GM21367 (cell line): ENCODE measurements around the gene ADA.
"Not testable (repeated sequence)": the region's sequence is repeated elsewhere in the genome, so short reads cannot be mapped to it uniquely, and the experiment has no call there.

Source experiments
- ATAC-seq: cut with Tn5 transposase; IDR thresholded peaks from one replicate; pipeline ENCODE4 v1.9.1; 2021; ENCODE audit not compliant: unreplicated experiment

ADA gene

DNA sequence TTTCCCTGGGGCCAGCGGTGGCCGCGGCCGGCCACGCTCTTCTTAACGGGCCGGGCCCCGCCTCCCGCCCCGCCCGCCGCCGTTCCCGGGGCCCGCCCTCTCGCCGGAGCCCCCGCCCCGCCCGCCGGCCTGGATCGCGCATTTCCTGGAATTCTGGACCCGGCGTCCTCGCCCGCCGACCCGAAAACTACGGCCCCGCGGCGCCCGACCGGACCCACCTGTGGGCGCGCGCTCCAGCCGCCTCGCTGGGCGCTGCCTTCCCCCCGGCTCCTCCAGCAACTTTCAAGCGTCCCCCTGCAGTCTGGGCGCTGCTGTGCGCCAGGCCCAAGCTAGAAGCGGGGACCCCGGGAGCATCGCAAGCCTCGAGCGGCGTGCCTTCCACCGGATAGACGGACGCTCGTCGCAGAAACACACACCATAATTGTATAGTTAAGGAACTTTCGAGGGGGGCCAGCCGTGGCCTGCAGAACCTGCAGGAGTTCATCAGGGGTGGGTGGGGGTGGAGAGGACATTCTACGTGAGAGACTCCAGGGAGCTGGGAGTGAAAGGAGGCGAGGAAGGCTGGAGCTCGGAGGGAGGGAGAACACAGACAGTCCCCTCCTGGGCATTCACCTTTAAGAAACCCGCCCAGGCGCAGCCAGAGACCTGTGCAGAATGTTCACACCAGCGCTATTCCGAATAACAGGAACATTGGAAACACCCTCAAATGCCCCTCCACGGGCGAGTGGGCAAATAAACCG lies at the start of gene ADA:
Gene ADA, minus strand, starts transcription at position 16 of the 740 bp plus-strand sequence. CDS start 92 bp downstream, outside the sequence.
- ATAC-seq: no peak

DNA sequence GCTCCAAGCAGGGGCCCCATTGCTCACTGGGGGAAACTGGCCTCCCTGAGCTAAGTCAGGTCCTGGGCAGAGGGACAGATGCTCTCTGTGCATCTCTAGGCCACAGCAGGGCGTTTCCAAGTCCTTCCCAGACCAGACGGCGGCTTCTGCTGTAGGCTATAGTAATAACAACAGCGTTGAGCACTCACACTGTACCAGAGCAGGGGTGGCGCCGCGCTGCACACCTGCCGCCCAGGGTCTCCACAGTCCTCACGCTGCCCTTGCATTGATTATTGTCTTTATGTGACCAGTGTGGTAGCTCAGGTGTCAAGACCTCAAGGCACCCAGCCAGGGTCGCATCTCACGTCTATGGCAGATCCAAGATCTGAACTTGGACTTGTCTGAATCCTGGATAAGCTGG lies 48.8 kb upstream of the ADA start:
- no peak for ATAC-seq

DNA sequence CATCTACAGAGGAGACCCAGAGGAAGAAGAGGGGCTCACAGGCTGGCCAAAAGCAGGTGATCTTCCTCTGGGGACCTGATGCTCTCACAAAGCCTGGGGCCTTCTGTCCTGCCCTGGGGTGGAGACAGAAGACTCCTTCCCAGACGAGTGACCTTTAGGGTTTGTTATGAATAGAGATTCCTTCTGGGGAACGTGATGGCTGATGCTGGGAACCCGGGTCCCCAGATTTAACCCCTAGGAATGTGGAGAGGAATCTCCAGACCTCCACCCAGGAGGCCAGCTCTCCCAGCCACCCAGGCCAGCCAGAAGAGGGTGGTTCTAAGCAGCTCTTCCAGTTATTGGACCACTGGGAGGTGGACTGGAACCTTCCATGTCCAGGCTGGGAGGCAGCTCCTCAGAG lies 46.9 kb upstream of the ADA start:
- no peak for ATAC-seq

DNA sequence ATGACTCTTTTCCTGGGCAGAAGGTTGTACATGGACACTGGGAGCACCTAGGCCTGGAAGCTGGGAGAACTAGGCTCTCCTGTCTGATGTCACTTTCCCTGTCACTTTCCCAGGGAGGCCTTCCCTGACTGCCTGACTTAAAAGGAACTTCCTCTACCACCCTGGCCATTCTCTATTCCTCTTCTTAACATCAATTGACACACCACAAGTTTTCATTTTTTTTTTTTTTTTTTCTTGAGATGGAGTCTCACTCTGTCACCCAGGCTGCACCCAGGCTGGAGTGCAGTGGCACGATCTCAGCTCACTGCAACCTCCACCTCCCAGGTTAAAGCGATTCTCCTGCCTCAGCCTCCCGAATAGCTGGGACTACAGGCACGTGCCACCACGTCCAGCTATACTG lies 45.5 kb upstream of the ADA start:
- not testable (repeated sequence) for ATAC-seq

DNA sequence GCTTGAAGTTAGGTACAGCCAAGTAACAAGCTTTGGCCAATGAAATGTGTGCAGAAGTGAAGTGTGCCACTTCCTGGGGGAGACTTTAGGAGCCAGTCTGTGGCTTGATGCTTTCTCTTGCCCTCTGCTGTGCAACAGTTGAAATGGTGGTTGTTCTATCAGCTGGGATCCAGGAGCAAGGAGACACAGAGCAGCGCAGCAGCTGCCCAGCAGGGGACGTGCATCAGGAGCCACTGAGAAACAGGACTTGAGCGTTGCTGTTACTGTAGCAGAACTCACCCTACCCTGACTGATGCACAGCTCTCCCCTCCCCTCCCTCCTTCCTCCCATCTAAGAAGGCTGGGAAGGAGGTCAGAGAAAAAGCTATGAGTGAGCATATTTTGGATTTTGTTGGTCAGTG lies 44.8 kb upstream of the ADA start:
- no peak for ATAC-seq

DNA sequence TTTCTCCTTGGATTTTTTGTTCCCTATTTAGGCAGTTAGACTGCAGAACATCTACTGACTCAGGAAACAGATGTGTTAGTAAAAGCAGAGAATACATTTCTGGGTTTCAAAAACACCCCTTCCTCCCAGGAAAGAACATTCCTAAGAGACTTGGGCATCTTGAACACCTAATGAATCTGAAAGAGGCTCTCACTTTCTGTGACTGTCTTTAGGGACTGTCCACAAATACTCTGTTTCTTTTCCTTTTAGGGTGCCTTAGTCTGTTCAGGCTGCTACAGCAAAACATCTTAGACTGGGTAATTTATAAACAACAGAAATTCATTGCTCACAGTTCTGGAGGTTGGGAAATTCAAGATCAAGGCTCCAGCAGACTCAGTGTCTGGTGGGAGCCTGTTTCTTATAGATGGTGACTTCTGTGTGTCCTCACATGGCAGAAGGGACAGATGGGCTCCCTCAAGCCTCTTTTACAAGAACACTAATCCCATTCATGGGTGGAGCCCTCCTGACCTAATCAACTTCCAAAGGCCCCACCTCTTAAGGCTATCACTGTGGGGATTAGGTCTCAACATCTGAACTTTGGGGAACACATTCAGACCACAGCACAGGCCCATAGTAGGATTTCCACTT lies 44.3 kb upstream of the ADA start:
- ATAC-seq: no peak

DNA sequence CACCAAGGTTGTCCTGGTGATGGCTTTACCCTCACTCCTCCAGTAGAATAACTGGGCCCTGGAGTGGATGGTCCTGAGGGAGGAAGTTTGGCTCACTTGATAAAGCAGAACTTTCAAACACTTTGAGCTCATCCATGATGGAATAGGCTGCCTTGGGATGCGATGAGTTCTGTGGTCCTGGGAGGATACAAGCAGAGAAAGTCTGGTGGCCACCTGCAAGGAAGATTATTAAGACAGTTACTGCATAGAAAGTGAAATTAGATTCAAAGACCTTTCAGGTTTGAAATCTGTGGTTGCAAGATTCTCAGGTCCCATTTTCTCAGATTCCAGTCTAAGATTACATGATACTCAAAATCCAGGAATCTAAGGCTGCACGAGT lies 43.8 kb upstream of the ADA start:
- ATAC-seq: no peak

DNA sequence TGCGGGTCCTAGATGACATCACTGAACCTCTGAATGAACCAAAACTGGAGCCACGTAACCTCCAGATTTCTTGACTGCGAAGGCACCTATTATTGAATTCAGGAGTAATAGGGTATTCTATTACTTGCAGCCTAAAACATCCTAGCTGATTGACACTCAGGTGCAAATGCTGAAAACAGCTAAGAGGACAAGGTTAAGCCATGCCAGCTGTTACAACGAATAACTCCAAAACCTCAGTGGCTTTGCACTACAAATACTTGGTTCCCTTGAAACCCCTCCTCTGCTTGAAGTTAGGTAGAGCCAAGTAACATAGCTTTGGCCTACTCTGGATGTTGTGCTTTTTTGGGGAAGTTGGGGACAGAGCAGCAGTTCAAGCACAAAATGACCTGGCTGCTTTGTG lies 42.7 kb upstream of the ADA start:
- ATAC-seq: no peak

DNA sequence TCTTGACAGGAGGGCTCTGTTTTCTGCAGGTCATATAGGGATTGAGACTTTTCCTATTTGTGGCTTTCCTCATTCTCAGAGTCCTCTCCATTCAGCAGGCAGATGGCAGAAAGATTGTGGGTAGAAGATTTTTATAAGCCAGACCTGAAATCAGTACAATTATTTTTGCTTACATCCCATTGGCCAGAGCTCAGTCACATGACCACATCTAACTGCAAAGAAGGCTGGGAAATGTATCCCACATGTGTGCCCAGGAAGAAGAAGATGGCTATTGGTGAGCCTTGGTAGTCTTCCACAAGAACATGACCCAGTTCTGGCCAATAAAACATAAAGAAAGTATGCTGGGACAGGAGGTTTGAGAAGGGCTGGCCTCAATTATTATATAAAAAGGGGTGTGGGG lies 42.1 kb upstream of the ADA start:
- ATAC-seq: no peak

DNA sequence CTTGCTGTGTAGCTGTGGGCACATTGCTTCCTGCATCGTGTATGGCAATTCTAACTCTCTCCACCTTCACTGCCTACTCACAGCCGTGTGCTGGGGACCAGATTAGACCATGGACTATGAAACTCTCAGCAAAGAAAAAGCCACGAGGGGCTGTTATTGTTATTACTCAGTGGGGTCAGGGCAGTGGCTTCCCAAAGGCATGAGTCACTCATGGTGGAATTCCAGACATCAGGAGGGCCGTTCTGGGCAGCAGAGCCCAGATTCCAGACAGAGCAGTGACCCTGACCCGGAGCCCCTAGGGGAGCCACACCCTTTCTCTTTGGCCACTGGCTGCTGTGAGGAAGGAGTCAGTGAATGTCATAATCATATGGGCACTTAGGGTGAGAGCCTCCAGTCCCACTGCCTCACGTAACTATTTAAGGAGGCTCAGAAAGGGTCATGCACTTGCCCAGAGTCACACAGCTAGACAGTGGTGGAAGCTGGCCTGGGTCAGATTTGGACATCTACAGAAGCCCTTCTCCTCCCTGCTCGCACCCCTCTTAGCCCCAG lies 41.5 kb upstream of the ADA start:
- ATAC-seq: no peak

DNA sequence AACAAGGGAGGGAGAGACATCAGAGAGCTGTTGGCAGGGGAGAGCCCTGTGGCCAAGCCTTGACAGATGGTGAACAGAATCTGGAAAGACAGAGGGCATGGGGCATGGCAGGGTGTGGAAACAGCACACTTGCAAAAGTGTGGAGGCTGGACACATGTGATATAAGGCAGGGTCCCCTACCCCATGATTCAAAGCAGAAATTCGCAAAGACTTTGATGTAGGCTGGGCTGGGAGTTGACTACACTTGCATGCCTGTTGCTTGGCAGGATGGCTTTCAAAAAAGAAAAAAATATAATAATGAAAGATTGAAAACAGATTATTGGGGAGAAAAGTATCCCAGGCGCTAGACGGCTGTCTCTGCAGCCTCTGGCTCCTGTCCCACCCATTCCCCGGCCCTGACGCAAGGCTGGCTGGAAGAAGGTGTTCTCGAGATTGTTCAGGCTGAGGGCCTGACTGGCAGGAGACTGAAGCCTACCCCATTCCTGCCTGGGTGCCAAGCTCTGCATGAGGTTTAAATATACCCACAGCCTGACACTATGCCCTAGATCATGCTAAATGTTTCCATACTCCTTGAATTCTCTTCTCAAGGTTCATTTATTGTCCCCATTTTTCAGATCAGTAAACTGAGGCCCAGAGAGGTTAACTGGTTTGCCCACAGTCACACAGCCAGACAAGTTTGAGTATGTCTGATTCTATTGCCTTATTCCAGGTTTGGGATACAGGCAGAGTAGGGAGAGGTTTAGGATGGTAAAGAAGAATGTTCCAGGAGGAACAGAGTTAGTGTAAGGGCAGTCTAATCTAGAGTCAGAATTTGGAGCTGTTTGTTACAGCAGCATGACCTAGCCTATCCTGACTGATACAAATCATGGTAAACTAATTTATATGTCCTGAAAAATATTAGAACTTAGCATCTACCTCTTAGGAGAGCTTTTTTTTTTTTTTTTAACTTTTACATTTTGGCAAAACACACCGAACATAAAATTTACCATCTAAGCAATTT lies 40.2 kb upstream of the ADA start:
- no peak for ATAC-seq

DNA sequence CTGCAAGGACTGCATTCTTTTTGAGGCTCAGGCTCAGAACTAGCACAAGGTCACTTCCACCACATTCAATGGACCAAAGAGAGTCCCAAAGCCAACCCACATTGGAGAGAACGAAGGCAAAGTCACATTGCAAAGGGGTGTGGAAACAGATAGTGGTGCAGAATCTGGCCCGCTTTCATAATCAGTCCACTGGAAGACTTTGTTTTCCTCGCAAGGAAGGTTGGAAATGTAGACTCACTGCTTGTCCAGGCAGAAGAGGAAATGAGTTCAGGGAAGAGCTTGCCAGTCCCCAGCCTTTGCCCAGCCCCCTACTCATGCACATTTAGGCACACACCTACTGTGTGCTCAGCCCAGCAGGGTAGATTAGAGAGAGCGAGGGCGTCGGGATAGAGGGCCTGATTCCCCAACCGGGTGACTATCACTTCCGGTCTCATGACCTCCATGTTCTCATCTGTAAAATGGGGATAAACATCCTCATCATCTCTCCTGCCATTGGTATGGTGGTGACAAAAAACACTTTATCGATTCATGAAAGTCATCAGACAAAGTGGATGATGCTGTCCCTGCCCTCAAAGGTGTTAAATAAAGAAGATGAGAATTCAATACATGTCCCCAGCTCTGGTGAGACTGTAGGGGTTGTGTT lies 39.4 kb upstream of the ADA start:
- ATAC-seq: no peak

DNA sequence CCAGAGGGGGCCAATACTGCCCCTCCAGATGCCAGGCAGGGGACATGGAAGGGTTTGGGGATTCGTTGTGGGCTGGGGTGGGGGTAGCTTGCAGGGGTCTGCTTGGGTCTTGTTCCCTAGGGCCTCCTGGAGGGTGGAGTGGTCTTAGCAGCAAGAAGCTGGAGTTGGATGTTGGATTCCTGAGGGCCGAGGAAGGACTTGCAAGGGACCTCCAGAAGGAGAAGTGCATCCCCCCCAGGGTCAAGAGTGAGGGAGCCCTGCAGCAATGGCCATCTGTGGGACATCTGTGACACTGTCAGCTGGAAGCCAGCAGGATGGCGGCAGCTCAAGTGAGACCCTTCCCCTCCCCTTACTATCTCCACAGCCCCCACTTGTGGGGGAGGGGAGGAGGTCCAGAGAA lies 38.3 kb upstream of the ADA start:
- no peak for ATAC-seq

DNA sequence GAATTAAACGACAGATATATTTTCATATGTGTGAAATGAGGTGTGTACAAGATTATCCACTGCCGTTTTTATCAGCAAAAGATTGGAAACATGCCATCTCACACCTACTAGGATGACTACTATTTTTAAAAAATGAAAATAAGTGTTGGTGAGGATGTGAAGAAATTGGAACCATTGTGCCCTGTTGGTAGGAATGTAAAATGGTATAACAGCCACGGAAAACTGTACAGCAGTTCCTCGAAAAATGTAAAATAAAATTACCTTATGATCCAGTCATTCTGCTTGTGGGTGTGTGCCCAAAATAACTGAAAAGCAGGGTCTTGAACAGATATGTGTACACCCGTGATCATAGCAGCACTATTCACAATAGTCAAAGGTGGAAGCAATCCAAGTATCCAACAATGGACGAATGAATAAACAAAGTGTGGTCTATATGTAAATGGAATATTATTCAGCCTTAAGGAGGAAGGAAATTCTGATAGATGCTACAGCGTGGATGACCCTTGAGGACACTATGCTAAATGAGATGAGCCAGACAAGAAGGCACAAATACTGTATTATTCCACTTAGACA lies 36.6 kb upstream of the ADA start:
- ATAC-seq: no peak

DNA sequence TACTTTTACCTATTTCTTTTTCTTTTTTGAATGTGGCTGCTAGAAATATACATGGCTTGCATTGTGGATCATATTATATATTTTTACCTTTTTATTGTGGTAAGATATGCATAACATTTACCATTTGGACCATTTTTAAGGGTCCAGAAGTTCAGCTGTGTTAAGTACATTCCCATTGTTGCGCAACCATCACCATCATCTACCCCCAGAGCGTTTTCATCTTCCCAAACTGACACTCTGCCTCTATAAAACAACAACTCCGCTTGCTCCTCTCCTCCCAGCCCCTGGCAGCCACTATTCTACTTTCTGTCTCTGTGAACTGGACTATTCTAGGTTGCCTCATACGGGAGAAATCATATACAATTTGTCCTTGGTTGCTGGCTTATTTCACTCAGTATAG lies 35.4 kb upstream of the ADA start:
- ATAC-seq: no peak

DNA sequence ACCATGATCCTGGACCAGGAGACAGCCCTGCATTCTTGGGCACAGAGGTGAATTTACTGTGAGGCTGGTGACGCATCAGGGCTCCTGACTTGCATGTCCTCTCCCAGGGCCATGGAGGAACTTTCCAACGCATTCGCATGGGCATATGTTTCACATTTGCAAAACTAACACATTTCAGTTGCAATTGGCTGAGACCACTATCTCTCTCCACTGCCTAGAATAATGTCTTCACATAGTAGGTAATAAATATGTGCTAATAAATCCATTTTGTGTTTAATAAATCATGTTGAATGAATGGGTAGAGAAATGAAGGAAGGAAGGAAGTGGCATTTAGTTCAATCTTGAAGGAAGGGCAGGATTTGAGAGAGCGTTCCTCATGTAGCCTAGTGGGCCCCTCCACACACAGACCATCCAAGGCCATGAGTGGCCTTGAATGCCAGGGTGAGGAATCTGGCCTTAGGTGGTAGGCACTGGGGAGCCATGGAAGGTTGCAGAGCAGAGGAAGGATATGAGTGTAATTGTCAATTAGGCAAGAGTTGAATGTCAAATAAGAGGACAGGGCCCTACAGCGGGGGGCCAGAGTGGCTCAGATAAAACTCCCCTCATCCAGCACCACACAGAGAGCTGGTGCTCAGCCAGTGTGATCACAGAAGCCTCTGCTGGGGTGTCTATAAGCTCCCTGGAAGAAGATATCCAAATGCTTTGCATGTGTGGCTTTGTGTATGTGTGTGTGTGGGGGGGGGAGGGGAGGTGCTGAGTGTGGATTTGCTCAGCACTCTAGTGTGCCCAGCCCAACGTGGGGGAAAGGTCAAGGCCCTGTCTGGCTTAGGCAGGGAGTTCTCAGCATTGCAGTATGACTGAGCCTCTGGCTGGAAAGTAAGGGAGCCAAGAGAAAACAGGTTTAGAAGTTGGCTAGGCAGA lies 32.8 kb upstream of the ADA start:
- no peak for ATAC-seq

DNA sequence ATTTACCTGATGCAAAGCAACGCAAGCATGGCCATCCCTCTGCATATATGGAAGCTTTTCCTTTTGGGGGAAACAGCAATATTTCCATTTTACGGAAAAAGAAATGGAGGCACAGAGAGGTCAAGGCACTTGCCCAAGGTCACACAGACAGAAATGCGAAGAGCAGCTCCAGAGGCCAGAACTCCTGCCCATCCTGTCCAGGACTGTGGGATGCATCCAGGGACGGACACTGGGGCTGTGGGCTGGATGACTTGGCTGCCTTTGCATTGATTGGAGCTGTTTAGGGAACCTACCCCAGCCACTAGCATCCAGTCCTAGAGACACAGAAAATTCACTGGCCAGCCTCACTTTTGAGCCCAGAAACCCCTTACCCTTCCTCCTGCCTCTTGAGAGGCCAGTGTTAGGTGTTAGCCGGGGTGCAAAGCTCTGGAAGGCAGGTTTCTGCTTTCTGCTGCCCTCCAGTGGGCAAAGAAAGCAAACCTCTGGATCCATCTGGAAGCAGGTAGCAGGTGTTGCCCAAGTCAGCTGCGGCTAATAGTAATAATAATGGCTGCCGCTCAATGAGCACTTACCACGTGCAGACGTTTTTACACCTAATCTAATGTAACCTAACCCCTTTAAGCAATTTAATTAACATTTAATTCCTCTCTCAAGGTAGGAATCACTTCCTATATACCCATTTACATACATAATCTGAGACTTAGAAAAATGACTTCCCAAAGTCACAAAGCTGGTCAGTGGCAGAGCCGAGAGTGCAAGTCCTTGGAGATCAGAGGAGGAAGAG lies 32.0 kb upstream of the ADA start:
- ATAC-seq: no peak

DNA sequence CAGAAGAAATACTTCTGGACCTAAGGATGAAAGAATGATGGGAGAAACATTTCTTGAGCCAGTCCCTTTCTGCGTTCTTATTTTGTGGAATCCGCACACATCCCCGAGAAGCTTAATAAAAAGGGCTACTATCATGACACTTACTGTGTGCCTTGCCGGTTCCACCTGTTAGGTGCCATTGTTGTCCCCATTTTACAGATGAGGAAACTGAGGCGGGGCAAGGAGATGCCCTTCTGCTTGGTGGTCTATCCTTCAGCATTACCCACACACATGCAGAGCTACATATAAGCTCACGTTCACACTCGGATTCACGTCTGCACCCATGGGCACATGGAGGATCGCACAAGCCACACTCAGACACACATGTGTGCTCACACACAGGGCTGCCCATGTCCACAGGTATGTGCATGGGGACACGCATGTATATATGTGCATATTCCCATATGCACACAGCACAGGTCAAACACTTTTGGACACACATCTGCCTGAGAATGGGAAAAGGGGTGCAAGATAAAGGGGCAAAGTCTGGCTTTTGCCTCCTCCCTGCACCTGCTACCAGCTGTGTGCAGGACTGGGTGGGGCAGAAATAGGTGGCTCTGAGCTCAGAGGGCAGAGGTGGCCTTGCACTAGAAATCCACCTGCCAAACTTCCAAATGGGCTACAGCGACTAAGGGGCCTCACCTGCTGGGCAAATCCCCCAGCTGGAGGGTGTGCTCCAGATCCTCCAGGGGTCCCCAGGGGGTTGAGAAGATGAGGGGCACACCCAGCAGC lies 30.5 kb upstream of the ADA start:
- ATAC-seq: no peak
